H1 (cell line): ENCODE data around the gene GGA2. TPM values are rescaled to one million over a fixed set of nuclear protein-coding genes. Genes with fewer than 3 reads are reported as not detected.

ENCODE experiments used
- CTCF ChIA-PET: fragments of 300-600 bp; sonication (Branson Sonifier 250); formaldehyde crosslinking; loops from one replicate; lab custom pipeline; 2021; ENCODE audit not compliant: partially characterized antibody; lab: Charles Lee
- POLR2A ChIA-PET: fragments of 300-600 bp; sonication (Branson Sonifier 250); formaldehyde crosslinking; loops from one replicate; lab custom pipeline; 2021; ENCODE audit warnings: inconsistent platforms; ENCODE audit not compliant: partially characterized antibody; lab: Charles Lee
- DNase-seq, 2 experiments: peaks; one replicate each; pipeline versions ENCODE4 v3.0.0 to v3.0.0-alpha.2; 2010 to 2022; ENCODE audit warnings: low spot score in 2 of 2, low read depth in 1 of 2, mixed read lengths in 1 of 2
- FAIRE-seq: peaks from 2 replicates; lab custom pipeline; 2011; peaks lifted over from hg19 to GRCh38; lab: Jason Lieb, UNC
- H2AFZ ChIP-seq: 2 replicates; pipeline ENCODE4 v1.8.1; 2012; ENCODE audit warnings: low read length, inconsistent platforms
- H2AK5ac ChIP-seq: 2 replicates; pipeline ENCODE4 v1.6.1; 2013; ENCODE audit warnings: low read depth, low read length
- H2BK120ac ChIP-seq: replicated peaks from 2 replicates; pipeline ENCODE3; 2013; ENCODE audit warnings: low read depth, low read length, inconsistent platforms
- H2BK12ac ChIP-seq: 2 replicates; pipeline ENCODE4 v1.6.1; 2013; ENCODE audit warnings: low read depth, low read length
- H2BK15ac ChIP-seq: 2 replicates; pipeline ENCODE4 v1.6.1; 2013; ENCODE audit warnings: low read length
- H2BK20ac ChIP-seq: 2 replicates; pipeline ENCODE4 v1.6.1; 2013; ENCODE audit warnings: low read length
- H2BK5ac ChIP-seq: 2 replicates; pipeline ENCODE4 v1.6.1; 2013; ENCODE audit warnings: low read depth, low read length
- H3K14ac ChIP-seq: 2 replicates; pipeline ENCODE4 v1.6.1; 2013; ENCODE audit warnings: inconsistent platforms; ENCODE audit not compliant: insufficient read length
- H3K18ac ChIP-seq: 2 replicates; pipeline ENCODE4 v1.6.1; 2013; ENCODE audit warnings: low read length; ENCODE audit errors: extremely low read depth
- H3K23ac ChIP-seq: 2 replicates; pipeline ENCODE4 v1.6.1; 2013; ENCODE audit warnings: inconsistent platforms; ENCODE audit not compliant: insufficient read length
- H3K23me2 ChIP-seq: 2 replicates; pipeline ENCODE4 v1.6.1; 2013; ENCODE audit warnings: low read depth, low read length
- H3K27ac ChIP-seq: 2 replicates; pipeline ENCODE4 v1.6.1; 2011; ENCODE audit warnings: low read depth, low read length, inconsistent platforms
- H3K27me3 ChIP-seq, 4 experiments: replicated peaks in 1 of 4; 1 replicate in 1 of 4; 2 replicates in 3 of 4; pipeline versions ENCODE4 v1.6.1 to v1.8.1; 2011 to 2013; ENCODE audit warnings: low read length in 3 of 4, mild to moderate bottlenecking in 3 of 4, inconsistent platforms in 2 of 4, mixed read lengths in 2 of 4, moderate library complexity in 1 of 4; ENCODE audit not compliant: control insufficient read depth in 3 of 4, insufficient read depth in 3 of 4; ENCODE audit errors: extremely low read depth in 1 of 4
- H3K36me3 ChIP-seq, 4 experiments: 2 replicates each; pipeline versions ENCODE4 v1.6.1 to v1.8.1; 2011 to 2013; ENCODE audit warnings: mild to moderate bottlenecking in 4 of 4, low read length in 3 of 4, moderate library complexity in 2 of 4, control low read depth in 1 of 4, inconsistent platforms in 1 of 4; ENCODE audit not compliant: insufficient read depth in 4 of 4, control insufficient read depth in 2 of 4
- H3K4ac ChIP-seq: replicated peaks from 2 replicates; pipeline ENCODE3; 2013; ENCODE audit warnings: low read length, low read depth, mixed read lengths, inconsistent platforms; ENCODE audit not compliant: insufficient read length
- H3K4me1 ChIP-seq, 4 experiments: replicated peaks in 1 of 4; 1 replicate in 1 of 4; 2 replicates in 3 of 4; pipeline versions ENCODE4 v1.6.1 to v1.8.1; 2011 to 2013; ENCODE audit warnings: low read length in 3 of 4, inconsistent platforms in 2 of 4, mixed read lengths in 1 of 4; ENCODE audit not compliant: insufficient read depth in 4 of 4, control insufficient read depth in 3 of 4
- H3K4me2 ChIP-seq, 2 experiments: 2 replicates each; pipeline versions ENCODE4 v1.6.1 to v1.8.1; 2011 to 2013; ENCODE audit warnings: low read depth in 2 of 2, low read length in 2 of 2, control low read depth in 1 of 2, inconsistent platforms in 1 of 2, mild to moderate bottlenecking in 1 of 2; ENCODE audit not compliant: insufficient read depth in 1 of 2
- H3K4me3 ChIP-seq, 4 experiments: fragments of 200-600, 300-600 bp in 1 of 4; sonication (generic), shearing (Covaris generic), sonication (Bioruptor Twin) in 1 of 4; 2 replicates each; pipeline versions ENCODE4 v1.5.1 to v1.8.1; 2011 to 2016; ENCODE audit warnings: low read length in 4 of 4, low read depth in 3 of 4, control low read depth in 2 of 4, inconsistent platforms in 2 of 4, mild to moderate bottlenecking in 2 of 4, mixed read lengths in 1 of 4, moderate library complexity in 1 of 4; ENCODE audit not compliant: insufficient read depth in 2 of 4; ENCODE audit errors: extremely low read depth in 1 of 4
- H3K56ac ChIP-seq: replicated peaks from 2 replicates; pipeline ENCODE3; 2013; ENCODE audit warnings: low read depth, mild to moderate bottlenecking, mixed read lengths, low read length, inconsistent platforms; ENCODE audit not compliant: insufficient read length
- H3K79me1 ChIP-seq: 2 replicates; pipeline ENCODE4 v1.6.1; 2013; ENCODE audit warnings: low read depth, low read length, control low read depth
- H3K79me2 ChIP-seq, 2 experiments: 2 replicates each; pipeline versions ENCODE4 v1.6.1 to v1.8.1; 2012 to 2013; ENCODE audit warnings: low read length in 2 of 2, mild to moderate bottlenecking in 2 of 2, inconsistent platforms in 1 of 2; ENCODE audit not compliant: insufficient read depth in 2 of 2, control insufficient read depth in 1 of 2
- H3K9ac ChIP-seq, 4 experiments: replicated peaks in 1 of 4; 1 replicate in 1 of 4; 2 replicates in 3 of 4; pipeline versions ENCODE4 v1.6.1 to v1.8.1; 2011 to 2013; ENCODE audit warnings: low read depth in 3 of 4, low read length in 3 of 4, control low read depth in 2 of 4, mild to moderate bottlenecking in 2 of 4, moderate library complexity in 2 of 4, inconsistent platforms in 1 of 4; ENCODE audit errors: extremely low read depth in 1 of 4
- H3K9me3 ChIP-seq, 2 experiments: 2 replicates each; pipeline versions ENCODE4 v1.6.1 to v1.8.1; 2012 to 2013; ENCODE audit warnings: mild to moderate bottlenecking in 2 of 2, moderate library complexity in 2 of 2, control low read depth in 1 of 2, inconsistent platforms in 1 of 2, low read depth in 1 of 2, low read length in 1 of 2, mixed read lengths in 1 of 2; ENCODE audit not compliant: insufficient read depth in 2 of 2
- H4K20me1 ChIP-seq, 2 experiments: replicated peaks in 1 of 2; 2 replicates each; pipeline versions ENCODE3 to v1.8.1; 2011 to 2013; ENCODE audit warnings: inconsistent platforms in 2 of 2, low read length in 2 of 2, mild to moderate bottlenecking in 1 of 2; ENCODE audit not compliant: insufficient read depth in 2 of 2, control insufficient read depth in 1 of 2
- H4K5ac ChIP-seq: 2 replicates; pipeline ENCODE4 v1.6.1; 2013; ENCODE audit warnings: low read length, low read depth, mixed read lengths, inconsistent platforms; ENCODE audit not compliant: insufficient read length
- H4K8ac ChIP-seq: 2 replicates; pipeline ENCODE4 v1.8.0; 2013; ENCODE audit warnings: mild to moderate bottlenecking, moderate library complexity, low read length, inconsistent platforms; ENCODE audit not compliant: insufficient read depth; ENCODE audit errors: extremely low read depth
- H4K91ac ChIP-seq: replicated peaks from 2 replicates; pipeline ENCODE3; 2013; ENCODE audit warnings: low read length, mixed read lengths, inconsistent platforms; ENCODE audit not compliant: insufficient read length
- ASH2L ChIP-seq: fragments of 200-600, 300-600 bp; sonication (generic); IDR thresholded peaks from one replicate; pipeline ENCODE4 v1.7.1; 2017; ENCODE audit warnings: low read length
- FOSL1 ChIP-seq: IDR thresholded peaks from 2 replicates; pipeline ENCODE4 v1.6.1; 2011; ENCODE audit warnings: mild to moderate bottlenecking, low read depth, low read length, moderate library complexity; ENCODE audit not compliant: insufficient read depth
- JUND ChIP-seq: IDR thresholded peaks from 2 replicates; pipeline ENCODE4 v1.6.1; 2011; ENCODE audit warnings: mild to moderate bottlenecking, improper control_type of control experiment, low read length
- PHF8 ChIP-seq: fragments of 200-600 bp; sonication (generic); conservative IDR thresholded peaks from 2 replicates; pipeline ENCODE4 v1.7.1; 2012; ENCODE audit warnings: low read depth, mild to moderate bottlenecking, inconsistent platforms, low read length, moderate library complexity
- POLR2A ChIP-seq, 2 experiments: IDR thresholded peaks; 1 replicate in 1 of 2; 2 replicates in 1 of 2; pipeline ENCODE4 v1.6.1; 2011; ENCODE audit warnings: low read depth in 2 of 2, low read length in 2 of 2, mild to moderate bottlenecking in 2 of 2; ENCODE audit errors: control extremely low read depth in 1 of 2
- RFX5 ChIP-seq: IDR thresholded peaks from 2 replicates; pipeline ENCODE4 v1.6.1; 2011; ENCODE audit warnings: low read depth, low read length, improper control_type of control experiment, borderline replicate concordance
- WGBS, 2 experiments: shearing (Covaris generic) in 1 of 2; methylation state at CpG; one replicate each; pipeline versions ENCODE4 v1.1.6 to v1.1.7; 2013 to 2015; ENCODE audit warnings: low lambda C conversion rate in 2 of 2, mixed read lengths in 2 of 2, inconsistent platforms in 1 of 2, low coverage in 1 of 2, missing lambda C conversion rate in 1 of 2; ENCODE audit not compliant: insufficient replicate concordance in 2 of 2, insufficient coverage in 1 of 2, insufficient read length in 1 of 2; ENCODE audit errors: extremely low coverage in 1 of 2, missing lambda C conversion rate in 1 of 2; 5-methylcytosine and 5-hydroxymethylcytosine counted together
- polyA plus RNA-seq, 7 experiments: library from polyadenylated mRNA; depleted of rRNA in 3 of 7; stranded (reverse) in 5 of 7; unstranded in 2 of 7; fragments of >200 nt in 5 of 7; fragments of 200-250 nt in 2 of 7; gene quantifications; 1 replicate in 5 of 7; 2 replicates in 1 of 7; 4 replicates in 1 of 7; pipeline versions ENCODE4 v1.2.1 to v1.2.3, GENCODE V29; 2011 to 2013; ENCODE audit warnings: missing spikeins in 2 of 7, mixed read lengths in 2 of 7
- total RNA-seq: library from RNA; stranded (reverse); fragmentation: NEBNext Ultra II Directional; extraction: Animal tissue kit (Norgen Biotek cat#: 25700); gene quantifications from 2 replicates; pipeline ENCODE4 v1.2.1, GENCODE V29; 2021

Gene GGA2
- total and polyA plus RNA-seq, 2 of the 8 experiments (the other 6 are each of a cell fraction or from before 2014, with no cell fraction given) = 65.8 to 114 TPM

DNA sequence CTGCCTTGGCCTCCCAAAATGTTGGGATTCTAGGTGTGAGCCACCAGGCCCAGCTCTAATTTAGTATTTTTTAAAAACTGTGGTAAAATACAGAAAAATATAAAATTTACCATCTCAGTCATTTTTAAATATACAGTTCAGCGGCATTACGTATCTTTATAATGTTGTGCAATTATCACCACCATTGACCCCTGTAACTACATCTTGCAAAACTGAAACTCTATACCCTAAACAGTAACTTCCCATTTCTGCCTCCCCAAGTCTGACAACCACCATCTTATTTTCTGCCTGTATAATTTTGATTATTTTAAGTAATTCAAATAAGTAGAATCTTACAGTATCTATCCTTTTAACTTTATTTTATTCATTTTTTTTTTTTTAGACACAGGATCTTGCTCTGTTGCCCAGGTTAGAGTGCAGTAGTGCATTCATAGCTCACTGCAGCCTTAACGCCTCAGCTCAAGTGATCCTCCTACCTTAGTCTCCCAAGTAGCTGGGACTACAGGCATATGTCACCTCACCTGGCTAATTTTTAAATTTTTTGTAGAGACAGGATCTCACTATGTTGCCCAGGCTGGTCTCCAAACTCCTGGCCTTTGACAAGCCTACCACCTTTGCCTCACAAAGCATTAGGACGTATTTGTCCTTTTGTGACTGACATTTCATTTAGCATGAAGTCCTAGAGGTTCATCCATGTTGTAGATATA, 10.9 kb upstream of the GGA2 start:
- H2BK12ac ChIP-seq = no peak overlapping the region
- H3K18ac ChIP-seq = no peak overlapping the region
- no peaks in the 10 kb centered on the region for H3K9me3 ChIP-seq
- FAIRE-seq (no peak), DNase-seq (no peak)
- peaks cover 2 to 4% of the 10 kb centered on the region in 2 experiments for H4K20me1 ChIP-seq
- no peak overlapping the region for H2AFZ ChIP-seq
- no peak overlapping the region for H3K14ac ChIP-seq
- no peak overlapping the region for H4K5ac ChIP-seq
- no peak for TF ChIP-seq PHF8
- TF ChIP-seq RFX5 = no peak
- no peak for TF ChIP-seq FOSL1
- no peak for TF ChIP-seq JUND
- no peak for TF ChIP-seq ASH2L
- no peak for TF ChIP-seq POLR2A (IDR thresholded peaks at IDR 0.05; ENCODE audit: control extremely low read depth in 1 of 2, low read depth in 2 of 2, low read length in 2 of 2)
- H3K27ac ChIP-seq = no peak overlapping the region
- no peak overlapping the region for H2BK20ac ChIP-seq
- H3K27me3 ChIP-seq = no peaks in the 10 kb centered on the region; a peak in 1 of 7 replicates
- H3K56ac ChIP-seq = no peak overlapping the region
- no peak overlapping the region for H2BK5ac ChIP-seq
- no peak overlapping the region for H2BK120ac ChIP-seq
- no peak overlapping the region for H3K23ac ChIP-seq
- peaks cover 17 to 46% (median 43%) of the 10 kb centered on the region in 4 experiments for H3K36me3 ChIP-seq
- no peaks in the 10 kb centered on the region for H3K79me1 ChIP-seq
- POLR2A ChIA-PET = interaction anchor here (0.6 to 1.3 kb wide), 3 partner anchors 11 to 17 kb away, joined by 3 to 7 read pairs (median 3); partner anchors contain the start of gene GGA2
- H4K8ac ChIP-seq = no peak overlapping the region
- H3K79me2 ChIP-seq = no peaks in the 10 kb centered on the region
- no peak overlapping the region for H3K4ac ChIP-seq
- H3K4me2 ChIP-seq = no peak overlapping the region
- no peak overlapping the region for H4K91ac ChIP-seq
- CTCF ChIA-PET = interaction anchor here (0.6 to 1.3 kb wide), 2 partner anchors 12 to 1491 kb away, joined by 3 to 4 read pairs; no protein-coding TSS in a partner anchor
- no peaks in the 10 kb centered on the region for H3K23me2 ChIP-seq
- H3K4me1 ChIP-seq = no peaks in the 10 kb centered on the region
- H3K4me3 ChIP-seq = no peak overlapping the region
- 65% methylated on average over 4 of the region's 4 CpGs; no CpG with 5 or more reads in 1 of the 2 experiments for WGBS, 2 experiments
- no peak overlapping the region for H2BK15ac ChIP-seq
- no peak overlapping the region for H2AK5ac ChIP-seq
- no peak overlapping the region for H3K9ac ChIP-seq
